Panc1 (cell line): ENCODE data around the gene CDH15.

Experiments used
- CTCF ChIP-seq: fragments of 450-650 bp; IDR thresholded peaks from 2 replicates; pipeline ENCODE4 v1.5.1; 2017; ENCODE audit warnings: mild to moderate bottlenecking
- POLR2AphosphoS5 ChIP-seq: IDR thresholded peaks from 2 replicates; pipeline ENCODE4 v1.6.1; 2012; ENCODE audit warnings: mild to moderate bottlenecking, low read depth, low read length, moderate library complexity
- REST ChIP-seq, 2 experiments: IDR thresholded peaks; 2 replicates each; pipeline ENCODE4 v1.6.1; 2011 to 2012; ENCODE audit warnings: low read depth in 2 of 2, control low read depth in 1 of 2, low read length in 1 of 2, mild to moderate bottlenecking in 1 of 2, moderate library complexity in 1 of 2; ENCODE audit not compliant: insufficient read depth in 1 of 2
- SIN3A ChIP-seq: IDR thresholded peaks from 2 replicates; pipeline ENCODE4 v1.6.1; 2012; ENCODE audit warnings: low read depth, mild to moderate bottlenecking, low read length, moderate library complexity, borderline replicate concordance; ENCODE audit not compliant: insufficient read depth
- TCF7L2 ChIP-seq: IDR thresholded peaks from 2 replicates; pipeline ENCODE4 v1.6.1; 2011; ENCODE audit warnings: mild to moderate bottlenecking, low read depth, low read length, inconsistent platforms

DNA sequence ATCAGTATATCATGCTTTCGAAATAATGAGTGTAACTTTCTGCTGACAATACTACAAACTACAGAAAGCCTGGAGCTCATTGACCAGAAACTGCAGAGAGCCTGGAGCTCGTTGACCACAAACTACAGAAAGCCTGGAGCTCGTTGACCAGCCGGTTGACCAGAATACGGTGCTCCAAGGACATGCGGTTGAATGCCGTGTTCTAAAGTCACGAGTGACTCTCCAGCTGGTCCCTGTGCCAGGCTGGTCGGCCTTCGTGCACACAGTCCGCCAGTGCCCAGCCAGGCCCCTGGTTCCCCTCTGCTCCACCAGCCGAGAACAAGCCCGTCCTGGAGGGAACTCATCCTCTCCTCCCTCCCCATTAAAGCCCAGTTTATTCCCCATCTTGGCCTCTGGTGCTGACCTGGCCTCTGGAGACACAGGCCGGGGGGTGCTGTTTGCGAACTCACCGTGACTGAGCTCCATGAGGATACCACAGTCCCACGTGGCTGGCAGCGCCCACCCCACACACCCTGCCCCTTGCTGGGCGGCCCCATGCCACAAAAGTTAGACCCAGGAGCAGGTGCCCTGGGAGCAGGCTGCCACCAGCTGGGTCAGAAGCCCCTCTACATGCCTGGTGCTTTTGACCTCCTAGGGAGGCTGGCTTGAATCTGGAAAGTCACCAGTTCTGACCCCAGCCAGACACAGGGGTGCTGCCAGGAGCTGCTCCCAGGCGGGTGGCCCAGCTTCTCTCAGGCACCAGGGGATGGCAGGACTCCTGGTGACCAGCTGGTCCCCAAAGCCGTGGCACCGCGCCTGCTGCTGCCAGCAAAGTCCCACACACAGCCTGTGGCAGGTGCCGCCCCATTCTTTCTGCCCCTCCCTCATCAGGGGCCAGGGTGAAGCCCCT is 15.5 kb upstream of the CDH15 start:
- TF ChIP-seq SIN3A (no peak), CTCF (no peak), REST (IDR thresholded peaks at IDR 0.05; ENCODE audit: insufficient read depth in 1 of 2, low read depth in 2 of 2, low read length in 1 of 2) (no peak), POLR2AphosphoS5 (no peak), TCF7L2 (no peak)
